Mucosa of descending colon (tissue), 3 donors: ENCODE results near the gene SHB. TPM values are rescaled to one million over a fixed set of nuclear protein-coding genes. Genes with fewer than 3 reads are reported as not detected.

Experiments used
- ATAC-seq: fragments of 200-7000 bp; cut with Tn5 transposase; one replicate; pipeline ENCODE4 v1.9.1; 2020; ENCODE audit warnings: mild to moderate bottlenecking, moderate library complexity
- DNase-seq, 3 donors: peaks; one replicate each; pipeline ENCODE4 v3.0.0-alpha.2; 2020
- H3K36me3 ChIP-seq: fragments of 200-600 bp; one replicate; pipeline ENCODE4 v1.8.0; 2021; ENCODE audit warnings: low read depth, mild to moderate bottlenecking
- H3K4me1 ChIP-seq: fragments of 200-600 bp; one replicate; pipeline ENCODE4 v1.8.0; 2021; ENCODE audit warnings: low read depth, mild to moderate bottlenecking
- H3K4me3 ChIP-seq: fragments of 200-600 bp; one replicate; pipeline ENCODE4 v1.8.0; 2021; ENCODE audit warnings: mild to moderate bottlenecking
- H3K9me3 ChIP-seq: fragments of 200-600 bp; one replicate; pipeline ENCODE4 v1.8.0; 2021; ENCODE audit warnings: mild to moderate bottlenecking
- CTCF ChIP-seq: fragments of 200-600 bp; IDR thresholded peaks from one replicate; pipeline ENCODE4 v1.8.0; 2022; ENCODE audit warnings: antibody characterized with exemption, mild to moderate bottlenecking
- intact Hi-C, 2 donors: fragments of 100-400 bp; cut with DNase I in 1 of 2; cut with micrococcal nuclease in 1 of 2; formaldehyde crosslinking; loops; one replicate each; pipeline versions ENCODE4 v1.11.0 to v1.11.1; 2022; cut with DNase I, micrococcal nuclease
- total RNA-seq, 3 donors: library from RNA; stranded (reverse); fragmentation: NEBNext Ultra II Directional in 2 of 3; extraction: Animal tissue kit (Norgen Biotek cat#: 25700) in 2 of 3; gene quantifications; one replicate each; pipeline versions ENCODE4 v1.2.1 to v1.2.4, GENCODE V29; 2021 to 2023
- donor health status: DM: no; HTN: no; CAD: no; lungs with moderate emphysema.
- donor health status: DM: no; HTN: no; CAD: no.
- donor health status: DM: no; HTN: yes; CAD: no.

Gene SHB
- total RNA-seq, 3 donors from 2014 or later = 20.3 to 23.9 (median 20.6) TPM

DNA sequence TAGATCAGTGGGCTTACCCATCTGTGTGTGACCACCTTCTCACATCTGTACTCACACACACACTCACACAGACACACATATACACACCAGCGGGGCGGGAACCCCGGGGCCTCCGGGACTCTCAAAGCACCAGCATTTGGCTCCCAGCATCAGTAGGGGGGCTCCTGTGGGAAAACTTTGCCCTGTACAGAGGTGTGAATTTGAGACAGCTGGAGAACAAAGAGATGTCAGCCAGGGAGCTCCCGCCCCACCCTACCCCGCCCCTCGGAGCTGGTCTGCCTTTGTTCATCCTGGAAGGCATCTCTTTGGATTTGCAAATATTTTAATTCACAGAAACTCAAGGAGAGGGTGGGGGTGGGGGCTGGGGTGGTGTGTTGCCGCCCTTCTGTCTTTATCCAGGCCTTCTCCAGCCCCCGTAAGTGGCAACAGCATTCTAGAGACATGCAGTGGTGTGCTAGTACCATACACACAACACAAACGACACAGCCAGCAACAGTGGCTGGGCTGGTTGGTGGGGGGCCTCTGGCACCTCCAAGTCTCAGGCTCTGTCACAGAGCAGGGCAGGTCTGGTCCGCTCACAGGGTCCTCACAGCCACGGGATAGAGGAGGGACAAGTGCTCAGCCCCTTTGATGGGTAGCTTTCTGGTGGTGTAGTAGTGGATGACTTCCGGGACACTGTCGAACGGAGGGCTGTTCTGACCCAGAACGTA is 149.6 kb downstream of the SHB start:
- Histone ChIP-seq H3K9me3 (no peaks in the 10 kb centered on the region), H3K4me1 (no peaks in the 10 kb centered on the region), H3K36me3 (no peaks in the 10 kb centered on the region), H3K4me3 (no peak overlapping the region)
- no peak for TF ChIP-seq CTCF
- DNase-seq = no peak
- ATAC-seq = no peak
- intact Hi-C loops = loop anchor here in 1 of 2 donors (10.0 kb wide), 1 partner anchor 165 kb away; no protein-coding TSS in a partner anchor

DNA sequence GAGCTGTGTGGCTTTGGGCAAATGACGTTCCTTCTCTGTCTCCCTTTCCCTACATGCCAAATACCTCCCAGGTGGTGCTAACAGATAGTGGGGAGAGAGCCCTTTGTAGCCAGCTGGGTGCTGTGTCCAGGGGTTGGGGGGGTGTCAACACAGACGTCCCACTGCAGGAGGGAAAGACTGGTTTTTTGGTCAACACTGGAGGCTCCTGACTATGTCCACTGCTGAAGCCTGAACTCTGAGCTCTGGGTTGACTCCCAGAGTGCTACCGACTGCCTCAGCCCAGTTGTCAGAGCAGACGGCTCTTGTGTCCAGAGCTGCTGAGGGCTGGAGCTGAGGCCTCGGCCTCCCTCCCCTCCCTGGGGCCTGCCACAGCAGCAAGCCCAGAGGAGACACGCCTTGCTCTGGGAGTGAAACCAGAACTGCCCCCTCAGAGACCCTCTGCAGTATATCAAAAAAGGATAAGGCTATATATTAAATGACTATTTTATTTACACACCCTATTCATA is 150.3 kb downstream of the SHB start:
- ATAC-seq = no peak

DNA sequence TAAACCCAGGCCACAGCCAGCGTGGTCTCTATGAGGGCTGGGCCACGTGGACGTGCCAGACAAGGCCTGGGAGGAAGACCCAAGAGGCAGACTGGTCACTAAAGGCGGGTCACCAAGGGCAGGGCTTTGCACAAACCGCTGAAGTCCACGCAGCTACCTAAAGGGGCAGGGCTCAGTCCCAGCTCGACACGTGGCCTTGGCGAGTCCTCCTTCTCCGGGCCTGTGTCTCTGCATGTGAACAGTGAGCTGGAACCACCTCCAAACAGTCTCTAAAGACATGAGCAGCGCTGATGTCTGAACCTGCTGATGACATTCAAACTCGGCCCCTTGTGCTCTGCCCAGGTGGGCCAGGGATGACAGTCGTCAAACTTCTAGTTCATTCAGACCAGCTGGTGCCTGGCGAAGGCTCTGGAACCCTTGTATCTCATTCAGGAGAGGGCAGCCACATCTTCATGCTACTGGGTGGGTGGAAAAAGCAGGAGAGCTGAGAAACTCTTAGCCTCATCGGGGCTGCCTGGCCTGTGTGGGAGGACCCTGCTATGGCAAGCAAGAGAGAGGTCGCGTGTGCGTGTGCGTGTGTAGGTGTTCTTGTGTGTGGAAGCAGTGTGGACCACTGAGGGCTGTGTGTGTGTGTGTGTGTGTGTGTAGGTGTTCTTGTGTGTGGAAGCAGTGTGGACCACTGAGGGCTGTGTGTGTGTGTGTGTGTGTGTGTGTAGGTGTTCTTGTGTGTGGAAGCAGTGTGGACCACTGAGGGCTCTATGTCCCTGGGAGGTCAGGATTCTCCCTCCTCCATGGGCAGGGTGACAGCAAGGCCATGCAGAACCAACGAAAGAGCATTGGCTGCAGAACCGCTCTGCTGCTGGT is 151.0 kb downstream of the SHB start:
- H3K36me3 ChIP-seq = no peaks in the 10 kb centered on the region
- DNase-seq (no peak), ATAC-seq (no peak)
- no peaks in the 10 kb centered on the region for H3K4me1 ChIP-seq
- intact Hi-C loops = loop anchor here in 1 of 2 donors (10.0 kb wide), 1 partner anchor 167 kb away; no protein-coding TSS in a partner anchor
- no peak overlapping the region for H3K4me3 ChIP-seq
- no peaks in the 10 kb centered on the region for H3K9me3 ChIP-seq
- TF ChIP-seq CTCF = no peak

More for the DNA sequence above, 150.3 kb downstream of the SHB start:
- Histone ChIP-seq H3K9me3 (no peaks in the 10 kb centered on the region), H3K4me1 (no peaks in the 10 kb centered on the region), H3K4me3 (no peak overlapping the region), H3K36me3 (no peaks in the 10 kb centered on the region)
- no peak for TF ChIP-seq CTCF
- intact Hi-C loops = loop anchor here in 1 of 2 donors (10.0 kb wide), 1 partner anchor 166 kb away; no protein-coding TSS in a partner anchor
- no peak for DNase-seq

DNA sequence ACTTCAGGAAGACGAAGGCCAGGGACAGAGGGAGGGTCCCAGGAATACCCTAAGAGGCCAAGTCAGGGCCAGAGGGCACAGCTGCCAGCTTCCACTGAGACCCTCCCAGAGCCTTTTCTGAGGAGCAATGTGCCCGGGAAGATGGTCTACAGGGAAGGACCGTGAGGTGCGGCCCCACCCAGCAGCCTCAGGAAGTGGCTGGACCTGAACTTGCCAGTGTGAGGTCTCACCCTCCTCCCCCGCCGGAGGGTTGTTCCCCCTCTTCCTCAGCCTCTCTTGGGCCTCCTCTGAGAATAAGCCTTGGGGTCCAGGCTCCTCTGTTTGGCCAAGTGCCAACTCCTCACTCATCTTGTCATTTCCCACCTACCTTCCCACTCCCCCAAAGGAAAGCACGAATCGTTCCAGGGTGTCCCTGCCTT is 151.7 kb downstream of the SHB start:
- TF ChIP-seq CTCF = no peak
- Histone ChIP-seq H3K4me3 (no peak overlapping the region), H3K9me3 (no peaks in the 10 kb centered on the region), H3K36me3 (no peaks in the 10 kb centered on the region), H3K4me1 (no peaks in the 10 kb centered on the region)
- intact Hi-C loops = loop anchor here in 1 of 2 donors (10.0 kb wide), 1 partner anchor 167 kb away; no protein-coding TSS in a partner anchor
- ATAC-seq (no peak), DNase-seq (no peak)

GRCh38 chr9:37916471-37917312 is 152.3 kb downstream of the SHB start:
- no peak for DNase-seq
- no peak overlapping the region for H3K4me3 ChIP-seq
- ATAC-seq = no peak
- H3K36me3 ChIP-seq = no peaks in the 10 kb centered on the region
- H3K4me1 ChIP-seq = no peaks in the 10 kb centered on the region
- H3K9me3 ChIP-seq = no peaks in the 10 kb centered on the region
- TF ChIP-seq CTCF = no peak
- intact Hi-C loops = loop anchor here in 1 of 2 donors (10.0 kb wide), 1 partner anchor 168 kb away; no protein-coding TSS in a partner anchor
